ENCODE results near the gene HIC2.
"Not testable (repeated sequence)": the region's sequence is repeated elsewhere in the genome, so short reads cannot be mapped to it uniquely, and the experiment has no call there.

Gene HIC2

GRCh38 chr22:21452666-21453065 lies 35.5 kb downstream of the HIC2 start:
- H3K36me3 Mint-ChIP-seq; ATAC-seq; H3K4me1 Mint-ChIP-seq; H3K4me3 Mint-ChIP-seq; DNase-seq (ENCODE audit: low spot score in 2 of 2); H3K27ac Mint-ChIP-seq; H3K9me3 Mint-ChIP-seq: not testable (repeated sequence)

DNA sequence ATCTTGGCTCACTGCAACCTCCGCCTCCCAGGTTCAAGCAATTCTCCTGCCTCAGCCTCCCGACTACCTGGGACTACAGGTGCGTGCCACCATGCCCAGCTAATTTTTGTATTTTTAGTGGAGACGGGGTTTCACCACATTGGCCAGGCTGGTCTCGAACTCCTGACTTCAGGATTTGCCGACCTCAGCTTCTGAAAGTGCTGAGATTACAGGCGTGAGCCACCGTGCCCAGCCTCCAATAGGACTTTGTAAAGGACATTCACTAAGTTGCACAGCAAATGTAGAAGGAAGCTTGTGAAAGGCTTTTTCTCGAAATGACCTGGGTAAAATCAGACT lies 37.8 kb downstream of the HIC2 start:
- ATAC-seq, H3K4me3 Mint-ChIP-seq, H3K4me1 Mint-ChIP-seq, H3K36me3 Mint-ChIP-seq, H3K27ac Mint-ChIP-seq, H3K9me3 Mint-ChIP-seq: not testable (repeated sequence)
- peak in 1 of 2 donors; percentile 20 for DNase-seq (ENCODE audit: low spot score in 2 of 2)

DNA sequence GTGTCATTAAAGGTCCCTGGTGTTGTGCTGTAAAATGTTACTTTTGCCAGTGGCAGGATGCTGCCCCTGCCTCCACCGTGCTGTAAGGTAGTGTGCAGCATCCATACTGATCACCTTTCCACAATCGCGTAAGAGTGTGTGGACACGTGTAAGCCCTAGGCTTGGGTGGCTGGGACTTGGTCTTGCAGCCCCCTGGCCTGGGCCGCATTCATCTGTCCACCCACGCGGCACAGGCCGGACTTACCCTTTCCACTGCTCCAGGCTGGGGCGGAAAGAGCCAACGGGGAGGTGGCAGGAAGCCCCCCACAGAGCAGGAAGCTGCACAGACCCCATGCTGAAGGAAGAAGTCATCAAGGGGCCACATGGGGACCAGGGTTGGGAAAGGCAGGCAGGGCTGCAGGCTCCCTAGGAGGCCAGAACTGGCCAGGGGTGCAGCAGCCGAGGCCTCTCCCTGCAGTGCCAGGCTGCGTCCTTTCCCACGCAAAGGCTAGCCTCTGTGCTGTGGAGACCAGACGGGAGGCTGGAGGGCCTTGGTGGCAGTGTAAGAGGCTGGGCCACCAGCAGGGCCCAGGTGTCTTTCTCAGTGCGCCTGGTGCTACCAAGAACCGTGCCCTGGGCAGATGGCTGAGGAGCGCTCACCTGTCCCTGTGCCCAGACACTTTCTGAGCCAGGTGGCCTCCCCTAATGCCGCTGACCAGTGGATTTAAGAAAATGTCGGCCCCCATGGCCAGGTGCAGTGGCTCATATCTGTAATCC lies 38.3 kb downstream of the HIC2 start:
- Mint-ChIP-seq H3K27ac (no peak overlapping the region), H3K36me3 (no peaks in the 10 kb centered on the region), H3K4me1 (no peaks in the 10 kb centered on the region), H3K4me3 (no peak overlapping the region), H3K9me3 (no peaks in the 10 kb centered on the region)
- DNase-seq (ENCODE audit: low spot score in 2 of 2) (peak in 1 of 2 donors; percentile 41), ATAC-seq (no peak)

GRCh38 chr22:21457023-21457787 lies 40.0 kb downstream of the HIC2 start:
- no peak overlapping the region for H3K4me3 Mint-ChIP-seq
- no peaks in the 10 kb centered on the region for H3K9me3 Mint-ChIP-seq
- DNase-seq (ENCODE audit: low spot score in 2 of 2), result peak in 1 of 2 donors; percentile 33
- no peaks in the 10 kb centered on the region for H3K4me1 Mint-ChIP-seq
- H3K36me3 Mint-ChIP-seq, result no peaks in the 10 kb centered on the region
- peak overlapping the region; percentile 85 for H3K27ac Mint-ChIP-seq
- no peak for ATAC-seq

DNA sequence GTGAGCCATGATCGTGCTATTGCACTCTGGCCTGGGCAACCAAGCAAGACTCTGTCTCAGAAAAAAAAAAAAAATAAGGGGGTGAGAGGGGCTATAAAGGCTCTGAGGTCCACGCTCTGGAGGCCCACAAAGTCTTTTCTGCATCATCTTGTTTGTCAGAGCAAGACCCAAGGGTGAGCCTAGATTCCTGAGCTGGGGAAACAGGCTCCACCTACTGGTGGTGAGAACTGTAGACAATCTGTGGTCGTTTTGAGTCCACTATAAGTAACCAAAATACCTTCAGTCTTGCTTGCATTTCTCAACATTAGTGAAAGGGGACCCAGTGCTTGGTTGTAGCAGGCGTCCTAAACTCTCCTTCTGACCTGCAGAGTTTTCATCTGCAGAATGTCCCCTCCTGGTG lies 45.5 kb downstream of the HIC2 start:
- not testable (repeated sequence) for H3K27ac Mint-ChIP-seq; DNase-seq (ENCODE audit: low spot score in 2 of 2); H3K4me3 Mint-ChIP-seq; H3K4me1 Mint-ChIP-seq; ATAC-seq; H3K9me3 Mint-ChIP-seq; H3K36me3 Mint-ChIP-seq

DNA sequence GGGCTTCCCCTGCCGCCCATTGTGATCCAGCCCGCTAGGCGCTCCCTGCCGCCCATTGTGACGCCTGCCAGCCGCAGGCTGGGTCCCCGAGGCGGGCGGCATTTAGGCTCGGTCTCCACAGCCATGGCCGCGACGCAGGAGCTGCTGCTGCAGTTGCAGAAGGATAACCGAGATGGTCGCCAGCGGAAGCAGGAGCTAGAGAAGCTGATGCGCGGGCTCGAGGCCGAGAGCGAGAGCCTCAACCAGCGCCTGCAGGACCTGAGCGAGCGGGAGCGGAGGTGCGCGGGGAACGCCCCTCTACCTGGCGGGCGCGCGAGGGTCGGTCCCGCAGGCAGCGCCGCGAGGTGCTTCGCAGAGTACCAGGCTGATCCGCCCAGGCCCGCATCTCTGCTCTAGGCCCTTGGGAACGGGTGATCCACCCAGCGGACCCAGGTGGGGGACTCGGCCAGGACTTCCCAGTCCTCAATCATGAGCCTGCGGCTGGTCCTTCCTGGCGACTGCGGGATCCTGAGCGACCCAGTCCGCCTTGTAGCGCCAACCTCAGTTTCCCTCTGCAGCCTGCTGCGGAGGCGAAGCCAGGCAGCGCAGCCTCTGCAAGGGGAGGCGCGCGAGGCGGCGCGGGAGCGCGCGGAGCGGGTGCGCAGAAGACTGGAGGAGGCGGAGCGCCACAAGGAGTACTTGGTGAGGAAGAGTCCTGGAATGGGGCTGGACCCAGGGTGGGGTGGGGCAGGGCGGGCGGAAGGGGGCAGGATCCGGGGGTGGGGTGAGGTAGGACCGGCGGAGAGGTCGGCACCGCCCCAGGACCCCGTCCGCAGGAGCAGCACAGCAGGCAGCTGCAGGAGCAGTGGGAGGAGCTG lies 50.4 kb downstream of the HIC2 start, which contains the start of gene TMEM191C:
TMEM191C (plus strand) TSS at position 51 of the 857 bp plus-strand sequence; CDS start at position 124, 73 bp downstream.
- not testable (repeated sequence) for H3K9me3 Mint-ChIP-seq; H3K4me1 Mint-ChIP-seq; H3K36me3 Mint-ChIP-seq; DNase-seq (ENCODE audit: low spot score in 2 of 2)
- Mint-ChIP-seq H3K27ac (peak within 1 kb of the TSS; percentile 56), H3K4me3 (peak within 1 kb of the TSS; percentile 77)
- ATAC-seq, result peak; percentile 12

- peak; percentile 93 for ATAC-seq
- H3K9me3 Mint-ChIP-seq, H3K4me1 Mint-ChIP-seq, H3K36me3 Mint-ChIP-seq: not testable (repeated sequence)
- Mint-ChIP-seq H3K27ac (peak overlapping the region; percentile 56), H3K4me3 (peak overlapping the region; percentile 77)
- DNase-seq (ENCODE audit: low spot score in 2 of 2), result peak; percentile 78 to 93
Observed at GRCh38 chr22:21468194-21469096, 51.3 kb downstream of the HIC2 start.

GRCh38 chr22:21469097-21469994 lies 52.2 kb downstream of the HIC2 start:
- not testable (repeated sequence) for DNase-seq (ENCODE audit: low spot score in 2 of 2); H3K36me3 Mint-ChIP-seq; H3K9me3 Mint-ChIP-seq; H3K4me3 Mint-ChIP-seq; H3K27ac Mint-ChIP-seq; ATAC-seq; H3K4me1 Mint-ChIP-seq

- not testable (repeated sequence) for H3K4me1 Mint-ChIP-seq; H3K36me3 Mint-ChIP-seq; ATAC-seq; H3K4me3 Mint-ChIP-seq; DNase-seq (ENCODE audit: low spot score in 2 of 2); H3K9me3 Mint-ChIP-seq; H3K27ac Mint-ChIP-seq
Observed at GRCh38 chr22:21472984-21473383, 55.8 kb downstream of the HIC2 start.

GRCh38 chr22:21473664-21474063 lies 56.5 kb downstream of the HIC2 start:
- ATAC-seq, H3K4me3 Mint-ChIP-seq, H3K36me3 Mint-ChIP-seq: not testable (repeated sequence)

GRCh38 chr22:21484039-21484438 lies 66.9 kb downstream of the HIC2 start:
- not testable (repeated sequence) for H3K27ac Mint-ChIP-seq; H3K4me3 Mint-ChIP-seq; H3K36me3 Mint-ChIP-seq; DNase-seq (ENCODE audit: low spot score in 2 of 2); H3K4me1 Mint-ChIP-seq; ATAC-seq; H3K9me3 Mint-ChIP-seq

More at GRCh38 chr22:21473664-21474063, 56.5 kb downstream of the HIC2 start:
- H3K4me1 Mint-ChIP-seq; DNase-seq (ENCODE audit: low spot score in 2 of 2); H3K27ac Mint-ChIP-seq; H3K9me3 Mint-ChIP-seq: not testable (repeated sequence)

DNA sequence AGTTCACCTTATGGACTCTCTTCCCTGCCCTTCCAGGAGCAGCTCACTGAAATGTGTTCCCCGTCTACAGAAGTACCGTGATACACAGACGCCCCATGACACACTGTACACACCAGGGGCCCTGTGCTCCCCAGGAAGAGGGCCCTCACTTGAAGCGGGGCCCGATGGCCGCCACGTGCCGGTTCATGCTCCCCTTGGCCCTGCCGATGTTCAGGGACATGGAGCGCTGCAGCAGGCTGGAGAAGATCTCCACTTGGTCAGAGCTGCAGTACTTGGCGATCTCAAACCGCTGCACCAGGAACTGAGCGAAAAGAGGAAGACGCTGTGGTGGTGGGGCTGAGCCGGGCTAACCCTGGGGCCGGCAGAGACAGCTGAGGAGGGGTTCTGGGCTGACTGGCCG lies 70.6 kb downstream of the HIC2 start:
- H3K27ac Mint-ChIP-seq; DNase-seq (ENCODE audit: low spot score in 2 of 2); H3K4me1 Mint-ChIP-seq; H3K36me3 Mint-ChIP-seq; H3K9me3 Mint-ChIP-seq; H3K4me3 Mint-ChIP-seq; ATAC-seq: not testable (repeated sequence)

GRCh38 chr22:21489149-21489680 lies 72.0 kb downstream of the HIC2 start:
- not testable (repeated sequence) for DNase-seq (ENCODE audit: low spot score in 2 of 2); H3K4me3 Mint-ChIP-seq; H3K4me1 Mint-ChIP-seq; H3K36me3 Mint-ChIP-seq; ATAC-seq; H3K9me3 Mint-ChIP-seq; H3K27ac Mint-ChIP-seq

Measured in stimulated activated effector memory CD8-positive, alpha-beta T cell treated with anti-CD3 and anti-CD28 coated beads, Interleukin-12 subunit alpha, Interleukin-12 subunit beta, amount 100 ng/mL, for 72 hours (primary cell).